C4-2B (cell line): ENCODE measurements around the gene ANKRD33.

Experiments used
- H3K27ac ChIP-seq: fragments of 450-650 bp; 2 replicates; pipeline ENCODE4 v1.5.1; 2017
- CTCF ChIP-seq: fragments of 450-650 bp; conservative IDR thresholded peaks from 2 replicates; pipeline ENCODE4 v1.5.1; 2017; ENCODE audit warnings: mild to moderate bottlenecking
- ZFX ChIP-seq: fragments of 450-650 bp; IDR thresholded peaks from 2 replicates; pipeline ENCODE4 v1.6.1; 2017

ANKRD33 gene

GRCh38 chr12:51915951-51916350 lies 28.0 kb downstream of the ANKRD33 start:
- no peak for TF ChIP-seq ZFX
- no peak for TF ChIP-seq CTCF
- H3K27ac ChIP-seq, result no peak overlapping the region

- no peak overlapping the region for H3K27ac ChIP-seq
- TF ChIP-seq CTCF (no peak), ZFX (no peak)
Measured at GRCh38 chr12:51917041-51917590, 29.2 kb downstream of the ANKRD33 start.

GRCh38 chr12:51917746-51918453 lies 30.0 kb downstream of the ANKRD33 start:
- TF ChIP-seq ZFX (no peak), CTCF (no peak)
- no peak overlapping the region for H3K27ac ChIP-seq

GRCh38 chr12:51920046-51920445 lies 32.1 kb downstream of the ANKRD33 start:
- no peak overlapping the region for H3K27ac ChIP-seq
- TF ChIP-seq CTCF, result no peak
- TF ChIP-seq ZFX, result no peak

- TF ChIP-seq CTCF (no peak), ZFX (no peak)
- no peak overlapping the region for H3K27ac ChIP-seq
Measured at GRCh38 chr12:51921017-51921725, 33.3 kb downstream of the ANKRD33 start.

- no peak overlapping the region; the same call in 1 of the 2 replicates for H3K27ac ChIP-seq
- TF ChIP-seq ZFX, result no peak
- no peak for TF ChIP-seq CTCF
Measured at GRCh38 chr12:51922146-51922545, 34.2 kb downstream of the ANKRD33 start.

GRCh38 chr12:51922762-51923505 lies 35.0 kb downstream of the ANKRD33 start:
- TF ChIP-seq ZFX (no peak), CTCF (no peak)
- H3K27ac ChIP-seq, result peak overlapping the region; percentile 8; the same call in 1 of the 2 replicates
